AG09319 (cell line): ENCODE measurements around the gene CNTRL.

Experiments
- DNase-seq: peaks from one replicate; pipeline ENCODE4 v3.0.0-alpha.2; 2010; ENCODE audit warnings: low read depth; ENCODE audit errors: extremely low read depth
- TF ChIP-seq, protein P1 (sequence below): IDR thresholded peaks from 2 replicates; pipeline ENCODE4 v1.5.1; 2011; ENCODE audit warnings: low read depth, mild to moderate bottlenecking, inconsistent platforms, low read length, moderate library complexity

CNTRL gene

DNA sequence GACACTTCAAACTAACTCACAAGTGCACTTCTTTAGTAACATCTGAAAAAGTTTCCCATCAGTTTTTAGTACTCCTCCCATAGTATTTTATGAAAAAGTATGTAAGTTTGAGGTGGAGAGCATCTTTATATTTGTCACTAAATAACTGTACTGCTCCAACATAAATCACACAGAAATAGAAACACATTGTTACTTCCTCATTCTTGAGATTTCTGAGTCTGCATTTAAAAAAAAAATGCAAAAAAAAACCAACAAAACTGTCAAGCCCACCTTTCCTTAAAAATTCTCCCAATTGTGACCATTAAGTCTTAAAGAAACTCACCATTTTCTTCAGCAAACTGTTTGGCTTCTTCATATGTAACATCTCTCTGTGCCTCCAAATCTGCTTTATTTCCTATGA, 108.2 kb downstream of the CNTRL start:
- no peak for DNase-seq
- TF ChIP-seq, protein P1, sequence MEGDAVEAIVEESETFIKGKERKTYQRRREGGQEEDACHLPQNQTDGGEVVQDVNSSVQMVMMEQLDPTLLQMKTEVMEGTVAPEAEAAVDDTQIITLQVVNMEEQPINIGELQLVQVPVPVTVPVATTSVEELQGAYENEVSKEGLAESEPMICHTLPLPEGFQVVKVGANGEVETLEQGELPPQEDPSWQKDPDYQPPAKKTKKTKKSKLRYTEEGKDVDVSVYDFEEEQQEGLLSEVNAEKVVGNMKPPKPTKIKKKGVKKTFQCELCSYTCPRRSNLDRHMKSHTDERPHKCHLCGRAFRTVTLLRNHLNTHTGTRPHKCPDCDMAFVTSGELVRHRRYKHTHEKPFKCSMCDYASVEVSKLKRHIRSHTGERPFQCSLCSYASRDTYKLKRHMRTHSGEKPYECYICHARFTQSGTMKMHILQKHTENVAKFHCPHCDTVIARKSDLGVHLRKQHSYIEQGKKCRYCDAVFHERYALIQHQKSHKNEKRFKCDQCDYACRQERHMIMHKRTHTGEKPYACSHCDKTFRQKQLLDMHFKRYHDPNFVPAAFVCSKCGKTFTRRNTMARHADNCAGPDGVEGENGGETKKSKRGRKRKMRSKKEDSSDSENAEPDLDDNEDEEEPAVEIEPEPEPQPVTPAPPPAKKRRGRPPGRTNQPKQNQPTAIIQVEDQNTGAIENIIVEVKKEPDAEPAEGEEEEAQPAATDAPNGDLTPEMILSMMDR: no peak

DNA sequence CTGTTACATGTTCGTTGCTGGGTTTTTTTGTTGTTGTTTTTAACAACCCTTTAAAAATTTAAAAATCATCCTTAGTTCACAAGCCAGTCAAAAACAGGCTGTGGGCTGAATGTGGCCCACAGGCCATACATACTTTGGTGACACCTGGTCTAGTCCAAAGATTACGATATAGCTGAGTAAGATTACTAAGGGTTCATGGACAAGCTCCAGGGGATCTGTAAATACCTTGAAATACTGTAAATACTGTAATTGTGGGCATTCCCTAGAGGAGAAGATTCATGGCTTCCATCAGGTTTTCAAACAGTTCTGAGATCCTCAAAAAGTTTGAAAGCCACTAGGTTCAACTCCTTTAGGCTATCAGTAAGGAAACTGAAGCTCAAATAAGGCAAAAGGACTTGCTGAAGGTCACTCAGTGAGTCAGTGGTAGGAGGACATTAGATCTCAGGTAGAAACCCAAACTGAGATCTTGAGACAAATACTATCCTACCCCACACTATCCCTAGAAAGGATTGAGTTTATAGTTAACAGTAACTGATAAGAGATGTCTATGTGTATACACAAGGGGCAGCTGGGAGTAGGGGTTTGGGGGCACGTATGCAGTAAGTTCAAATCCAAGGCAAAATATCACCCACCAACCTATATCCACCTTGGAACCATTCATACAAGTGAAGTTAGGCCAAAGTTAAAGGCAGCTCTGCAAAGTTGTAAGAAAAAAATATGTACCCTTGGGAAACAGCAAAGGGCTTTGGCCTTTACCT, 109.1 kb downstream of the CNTRL start:
- TF ChIP-seq, protein P1: no peak
- DNase-seq: no peak

DNA sequence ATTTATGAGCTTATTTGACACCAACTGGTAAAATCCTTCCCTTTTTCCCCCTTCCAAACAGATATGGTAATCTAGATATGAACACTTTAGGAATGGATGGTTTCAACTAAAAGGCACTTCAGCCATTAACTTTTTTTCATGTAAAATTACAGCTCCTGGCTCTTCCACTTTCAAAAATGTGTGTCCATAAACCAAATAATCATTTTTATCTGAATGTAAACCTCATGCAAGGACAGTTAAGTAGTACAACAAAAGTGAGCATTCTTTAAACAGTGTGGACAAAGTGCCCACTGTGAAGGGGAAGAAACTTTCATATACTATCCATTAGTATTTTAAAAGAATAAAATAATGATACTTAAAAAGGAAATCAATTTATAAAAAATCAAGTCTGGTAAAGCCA, 109.7 kb downstream of the CNTRL start:
- DNase-seq: no peak
- TF ChIP-seq, protein P1: no peak

DNA sequence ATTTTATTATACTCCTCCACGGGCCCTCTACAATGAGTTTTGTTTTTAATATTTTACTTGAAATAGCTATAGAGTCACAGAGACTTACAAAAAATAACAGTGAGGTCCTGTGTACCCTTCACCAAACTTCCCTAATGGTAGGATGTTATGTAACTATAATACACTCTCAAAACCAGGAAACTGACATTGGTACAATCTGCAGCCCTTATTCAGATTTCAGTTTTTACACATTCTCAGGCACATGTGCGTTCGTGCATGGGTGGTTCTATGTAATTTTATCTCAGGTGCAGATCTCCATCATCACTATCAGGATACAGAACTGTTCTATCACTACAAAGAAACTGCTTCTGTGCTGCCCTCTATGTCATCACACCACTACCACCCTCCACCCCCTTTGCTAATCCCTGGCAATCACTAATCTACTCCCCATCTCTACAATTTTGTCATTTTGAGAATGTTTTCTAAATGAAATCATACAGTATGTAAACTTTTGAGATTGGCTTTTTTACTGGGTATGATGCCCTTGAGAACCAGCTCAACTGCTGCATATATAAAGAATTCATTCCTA, 110.5 kb downstream of the CNTRL start:
- DNase-seq: no peak
- TF ChIP-seq, protein P1: no peak

DNA sequence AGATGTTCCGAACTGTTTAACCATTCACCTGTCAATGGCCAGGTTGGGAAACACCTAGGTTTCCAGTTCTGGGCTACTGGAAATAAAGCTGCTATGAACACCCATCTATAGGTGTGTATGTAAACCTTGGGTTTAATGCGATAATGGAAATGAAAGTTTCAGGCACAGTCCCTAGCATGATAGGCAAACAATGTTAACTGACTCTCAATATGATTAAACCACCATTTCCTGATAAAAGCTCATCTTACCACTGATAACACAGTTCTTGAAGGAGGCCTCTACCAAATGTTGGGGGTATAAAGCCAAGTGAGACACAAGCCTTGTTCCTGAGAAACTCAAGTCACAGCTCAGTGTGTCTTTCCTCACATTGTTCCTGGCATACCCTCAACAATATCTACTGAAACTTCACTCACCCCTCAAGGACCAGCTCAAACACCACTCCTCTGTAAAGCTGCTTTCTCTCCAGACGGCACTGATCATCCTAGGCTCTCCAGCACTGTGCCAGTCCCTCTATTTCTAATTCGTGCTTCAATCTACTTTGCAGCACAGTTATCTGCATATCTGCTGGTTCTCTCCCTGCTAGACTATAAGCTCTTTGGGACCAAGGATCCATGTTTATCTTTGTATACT, 111.1 kb downstream of the CNTRL start:
- TF ChIP-seq, protein P1: no peak
- DNase-seq: no peak

DNA sequence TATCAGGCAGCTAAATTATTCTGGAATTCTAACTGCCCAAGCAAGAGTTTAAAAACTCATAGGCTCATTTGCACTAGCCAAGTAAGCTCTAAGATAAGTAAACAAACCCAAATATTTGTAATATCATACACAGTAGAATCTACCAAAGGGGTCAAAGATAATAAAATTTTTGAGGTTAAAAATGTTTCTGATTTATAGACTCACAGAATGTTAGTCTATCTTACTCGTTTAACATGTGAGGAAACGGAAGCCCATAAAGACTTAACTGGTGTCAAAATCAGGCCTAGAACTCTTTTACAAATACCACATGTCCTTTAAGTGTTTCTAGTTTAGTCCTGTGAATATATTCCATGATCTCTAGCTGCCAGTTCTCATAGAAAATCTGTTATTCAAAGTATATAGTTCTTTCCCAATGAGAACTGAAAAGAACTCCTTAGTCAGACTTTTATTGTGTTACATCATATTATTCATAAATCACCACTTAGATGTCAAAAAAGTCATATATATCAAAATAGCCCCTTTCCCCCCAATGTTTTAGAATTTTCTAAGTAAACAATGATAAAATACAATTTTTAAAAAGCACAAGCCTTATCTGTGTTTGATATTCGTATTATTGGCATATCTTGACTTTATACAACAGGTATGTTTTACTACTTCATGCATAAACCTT, 113.0 kb downstream of the CNTRL start:
- TF ChIP-seq, protein P1: no peak
- no peak for DNase-seq

DNA sequence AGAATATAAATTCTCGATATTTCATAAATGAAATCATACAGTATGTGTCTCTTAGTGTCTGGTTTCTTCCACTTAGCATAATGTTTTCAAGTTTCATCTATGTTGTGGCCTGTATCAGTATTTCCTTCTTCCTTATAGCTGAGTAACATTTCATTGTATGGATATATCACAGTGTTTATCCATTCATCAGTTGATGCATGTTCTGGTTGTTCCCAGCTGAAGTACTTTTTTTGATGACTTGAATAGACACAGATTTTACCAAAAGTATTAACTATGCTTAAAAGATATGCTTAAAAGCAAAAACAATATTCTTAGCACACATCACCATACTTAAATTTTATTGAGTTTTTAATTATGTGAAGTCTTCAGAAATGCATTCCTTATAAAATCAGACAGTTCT, 114.3 kb downstream of the CNTRL start:
- DNase-seq: no peak
- TF ChIP-seq, protein P1: no peak
